Measurements from ENCODE around the gene MFF. TPM values are rescaled to one million over a fixed set of nuclear protein-coding genes. Genes with fewer than 3 reads are reported as not detected.

MFF gene
- total RNA-seq, 1 donor = 96.9 TPM

GRCh38 chr2:227295806-227296205, 29.2 kb upstream of the MFF start:
- TF ChIP-seq CTCF (IDR thresholded peaks at IDR 0.05; ENCODE audit: insufficient read depth, low read length) = no peak
- no peak overlapping the region for H3K4me3 ChIP-seq (ENCODE audit: low read depth, low read length)
- no peak for DNase-seq (ENCODE audit: low read depth)

- no peak for TF ChIP-seq CTCF (IDR thresholded peaks at IDR 0.05; ENCODE audit: insufficient read depth, low read length)
- H3K4me3 ChIP-seq (ENCODE audit: low read depth, low read length) = no peak overlapping the region
- no peak for DNase-seq (ENCODE audit: low read depth)
These were observed 28.2 kb upstream of the MFF start for GRCh38 chr2:227296671-227297405.

GRCh38 chr2:227301523-227301922, 23.5 kb upstream of the MFF start:
- TF ChIP-seq CTCF (IDR thresholded peaks at IDR 0.05; ENCODE audit: insufficient read depth, low read length) = no peak
- no peak overlapping the region for H3K4me3 ChIP-seq (ENCODE audit: low read depth, low read length)
- no peak for DNase-seq (ENCODE audit: low read depth)

GRCh38 chr2:227308784-227309183, 16.3 kb upstream of the MFF start:
- no peak overlapping the region for H3K4me3 ChIP-seq (ENCODE audit: low read depth, low read length)
- TF ChIP-seq CTCF (IDR thresholded peaks at IDR 0.05; ENCODE audit: insufficient read depth, low read length) = no peak
- peak; percentile 12 for DNase-seq (ENCODE audit: low read depth)

GRCh38 chr2:227310756-227311110, 14.3 kb upstream of the MFF start:
- no peak for DNase-seq (ENCODE audit: low read depth)
- no peak for TF ChIP-seq CTCF (IDR thresholded peaks at IDR 0.05; ENCODE audit: insufficient read depth, low read length)
- no peak overlapping the region for H3K4me3 ChIP-seq (ENCODE audit: low read depth, low read length)

- no peak overlapping the region for H3K4me3 ChIP-seq (ENCODE audit: low read depth, low read length)
- DNase-seq (ENCODE audit: low read depth) = no peak
- no peak for TF ChIP-seq CTCF (IDR thresholded peaks at IDR 0.05; ENCODE audit: insufficient read depth, low read length)
These were observed 13.1 kb upstream of the MFF start for GRCh38 chr2:227311861-227312506.

Measured in fibroblast of the aortic adventitia (primary cell).